Cardiac muscle cell (in vitro differentiated cells and primary cell): Measurements from ENCODE around the gene HSD17B3. TPM values are rescaled to one million over a fixed set of nuclear protein-coding genes. Genes with fewer than 3 reads are reported as not detected.
"Not testable (repeated sequence)": the region's sequence is repeated elsewhere in the genome, so short reads cannot be mapped to it uniquely, and the experiment has no call there.

Experiments
- DNase-seq, 2 donors: peaks; one replicate each; pipeline versions ENCODE4 v3.0.0 to v3.0.0-alpha.2; 2010 to 2017; ENCODE audit warnings: low read depth in 1 of 2, low spot score in 1 of 2
- H3K27ac ChIP-seq: fragments of 200-600 bp; sonication (generic); 2 replicates; pipeline ENCODE4 v1.5.1; 2016
- H3K27me3 ChIP-seq: fragments of 200-600 bp; sonication (generic); 2 replicates; pipeline ENCODE4 v1.6.0; 2016; ENCODE audit warnings: control low read depth
- H3K36me3 ChIP-seq: fragments of 200-600 bp; sonication (generic); 2 replicates; pipeline ENCODE4 v1.5.1; 2016; ENCODE audit warnings: control low read depth
- H3K4me1 ChIP-seq: fragments of 200-600 bp; sonication (generic); 2 replicates; pipeline ENCODE4 v1.8.1; 2017; ENCODE audit warnings: low read depth, mild to moderate bottlenecking, mixed run types
- H3K4me3 ChIP-seq: fragments of 200-600 bp; sonication (generic); 2 replicates; pipeline ENCODE4 v1.5.1; 2016; ENCODE audit warnings: mild to moderate bottlenecking
- H3K9me3 ChIP-seq: fragments of 200-600 bp; sonication (generic); 2 replicates; pipeline ENCODE4 v1.5.1; 2017; ENCODE audit warnings: low read depth, mild to moderate bottlenecking, control low read depth
- CTCF ChIP-seq: IDR thresholded peaks from 2 replicates; pipeline ENCODE4 v1.5.1; 2012; ENCODE audit warnings: low read depth, mild to moderate bottlenecking, low read length
- polyA plus RNA-seq: library from polyadenylated mRNA; unstranded; fragments of >200 nt; fragmentation: Nextera tagmentation; extraction: Ambion mirVana; gene quantifications from 2 replicates; pipeline ENCODE4 v1.2.1, GENCODE V29; 2016
- total RNA-seq: library from RNA; depleted of rRNA; stranded (reverse); fragments of >200 nt; gene quantifications from 2 replicates; pipeline ENCODE4 v1.2.3, GENCODE V29; 2016

HSD17B3 gene
- total and polyA plus RNA-seq, 2 experiments from 2014 or later, result 0.63 to 1.3 TPM

- no peaks in the 10 kb centered on the region for H3K9me3 ChIP-seq
- DNase-seq, result no peak
Measured at GRCh38 chr9:96201140-96201539, 100.8 kb downstream of the HSD17B3 start.

GRCh38 chr9:96199006-96199405, 103.0 kb downstream of the HSD17B3 start:
- Histone ChIP-seq H3K36me3 (no peaks in the 10 kb centered on the region), H3K27ac (no peak overlapping the region), H3K4me3 (no peak overlapping the region), H3K4me1 (no peaks in the 10 kb centered on the region), H3K9me3 (no peaks in the 10 kb centered on the region), H3K27me3 (no peaks in the 10 kb centered on the region)
- no peak for TF ChIP-seq CTCF
- DNase-seq, result no peak

More at GRCh38 chr9:96201140-96201539, 100.8 kb downstream of the HSD17B3 start:
- no peak for TF ChIP-seq CTCF
- Histone ChIP-seq H3K4me3 (no peak overlapping the region), H3K27me3 (no peaks in the 10 kb centered on the region), H3K36me3 (no peaks in the 10 kb centered on the region), H3K4me1 (no peaks in the 10 kb centered on the region), H3K27ac (no peak overlapping the region)

GRCh38 chr9:96195541-96195940, 106.4 kb downstream of the HSD17B3 start:
- TF ChIP-seq CTCF, result no peak
- Histone ChIP-seq H3K27ac (no peak overlapping the region), H3K4me1 (no peaks in the 10 kb centered on the region), H3K9me3 (no peaks in the 10 kb centered on the region), H3K36me3 (no peaks in the 10 kb centered on the region), H3K4me3 (no peak overlapping the region), H3K27me3 (no peaks in the 10 kb centered on the region)
- no peak for DNase-seq

- no peaks in the 10 kb centered on the region for H3K4me1 ChIP-seq
- no peak overlapping the region for H3K27ac ChIP-seq
- H3K4me3 ChIP-seq, result no peak overlapping the region
- H3K36me3 ChIP-seq, result no peaks in the 10 kb centered on the region
- H3K27me3 ChIP-seq, result no peaks in the 10 kb centered on the region
- H3K9me3 ChIP-seq, result no peaks in the 10 kb centered on the region
- no peak for DNase-seq
- TF ChIP-seq CTCF, result no peak
Measured at GRCh38 chr9:96193236-96193755, 108.7 kb downstream of the HSD17B3 start.

- TF ChIP-seq CTCF, result no peak
- no peak for DNase-seq
- no peaks in the 10 kb centered on the region for H3K9me3 ChIP-seq
- H3K4me1 ChIP-seq, result no peaks in the 10 kb centered on the region
- no peak overlapping the region for H3K27ac ChIP-seq
- H3K27me3 ChIP-seq, result no peaks in the 10 kb centered on the region
- H3K36me3 ChIP-seq, result no peaks in the 10 kb centered on the region
- no peak overlapping the region for H3K4me3 ChIP-seq
Measured at GRCh38 chr9:96192710-96193109, 109.3 kb downstream of the HSD17B3 start.

- H3K9me3 ChIP-seq, result no peaks in the 10 kb centered on the region
Measured at GRCh38 chr9:96189995-96190394, 112.0 kb downstream of the HSD17B3 start.

GRCh38 chr9:96189581-96189980, 112.4 kb downstream of the HSD17B3 start:
- not testable (repeated sequence) for H3K4me1 ChIP-seq, H3K36me3 ChIP-seq, DNase-seq, H3K4me3 ChIP-seq, H3K27me3 ChIP-seq, H3K9me3 ChIP-seq, H3K27ac ChIP-seq

More at GRCh38 chr9:96189995-96190394, 112.0 kb downstream of the HSD17B3 start:
- Histone ChIP-seq H3K4me1 (peaks cover 4% of the 10 kb centered on the region), H3K27me3 (no peaks in the 10 kb centered on the region), H3K36me3 (no peaks in the 10 kb centered on the region), H3K27ac (no peak overlapping the region), H3K4me3 (no peak overlapping the region)
- TF ChIP-seq CTCF, result no peak
- DNase-seq, result no peak
